Activated CD8-positive, alpha-beta memory T cell treated with anti-CD3 and anti-CD28 coated beads, Interleukin-2, amount 50 U/mL, for 1 hour (primary cell): Measurements from ENCODE around the gene SPZ1.
"Not testable (repeated sequence)": the region's sequence is repeated elsewhere in the genome, so short reads cannot be mapped to it uniquely, and the experiment has no call there.

ENCODE experiments used
- DNase-seq: peaks from one replicate; pipeline ENCODE4 v3.0.0-alpha.2; 2020; ENCODE audit errors: extremely low read depth

The SPZ1 gene

DNA sequence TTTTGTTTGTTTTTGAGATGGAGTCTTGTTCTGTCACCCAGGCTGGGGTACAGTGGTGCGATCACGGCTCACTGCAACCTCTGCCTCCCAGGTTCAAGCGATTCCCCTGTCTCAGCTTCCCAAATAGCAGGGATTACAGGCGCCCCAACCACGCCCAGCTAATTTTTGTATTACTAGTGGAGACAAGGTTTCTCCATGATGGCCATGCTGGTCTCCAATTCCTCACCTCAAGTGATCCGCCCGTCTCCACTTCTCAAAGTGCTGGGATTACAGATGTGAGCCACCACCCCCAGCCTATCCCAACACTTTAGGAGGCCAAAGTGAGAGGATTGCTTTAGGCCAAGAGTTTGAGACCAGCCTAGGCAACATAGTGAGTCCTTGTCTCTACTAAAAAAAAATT, 19.3 kb downstream of the SPZ1 start:
- no peak for DNase-seq

DNA sequence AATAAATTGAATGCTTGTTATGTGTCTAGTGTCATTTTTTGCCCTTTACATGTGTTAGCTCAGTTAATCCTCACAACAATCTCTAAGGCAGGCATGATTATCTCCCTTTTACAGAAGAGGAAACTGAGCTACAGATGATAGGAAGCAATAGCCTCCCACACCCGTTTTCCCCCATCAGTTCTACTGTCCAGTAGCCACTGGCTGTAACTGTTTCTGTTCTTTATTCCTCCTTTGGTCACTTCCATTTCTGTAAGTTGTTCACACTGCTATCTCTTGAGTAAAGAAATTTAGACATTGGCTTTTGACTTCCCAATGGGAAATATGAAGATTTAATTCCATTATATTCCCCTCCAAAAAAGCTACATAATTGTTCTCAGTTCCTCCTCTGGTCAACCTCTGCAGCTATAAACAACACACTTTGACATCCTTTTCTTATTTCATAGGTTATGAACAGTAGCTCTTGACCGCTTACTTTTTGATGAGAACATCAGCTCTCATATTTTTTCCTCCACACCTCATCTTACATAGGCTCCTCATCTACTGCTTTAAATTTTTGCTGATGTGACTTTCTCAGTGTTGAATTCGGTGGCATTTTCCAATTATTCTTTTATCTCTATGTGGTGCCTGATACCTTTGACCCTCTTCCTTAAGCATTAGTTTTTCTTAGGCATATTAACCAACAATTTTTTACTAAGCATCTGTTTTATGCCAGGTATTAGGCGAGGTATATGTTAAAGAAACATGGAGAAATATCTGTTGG, 21.4 kb downstream of the SPZ1 start:
- DNase-seq: no peak

DNA sequence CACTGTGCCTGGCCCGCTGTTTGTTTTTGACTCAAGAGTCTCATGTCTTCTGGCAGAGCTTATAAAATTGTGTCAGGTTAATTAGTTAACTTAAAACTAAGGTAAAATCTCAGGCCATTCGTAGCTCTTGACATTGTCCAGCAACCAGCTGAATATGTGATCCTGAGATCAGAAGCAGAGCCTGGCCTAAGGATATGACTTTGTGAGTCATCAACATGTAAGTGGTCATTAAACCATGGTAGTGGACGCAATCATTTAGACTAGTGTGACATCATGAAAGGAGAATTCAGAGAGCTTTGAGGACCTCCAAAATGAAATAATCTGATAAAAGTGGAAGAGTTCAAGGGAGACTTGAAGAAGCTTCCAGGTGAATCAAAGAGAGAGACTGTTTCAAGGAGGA, 23.3 kb downstream of the SPZ1 start:
- no peak for DNase-seq

DNA sequence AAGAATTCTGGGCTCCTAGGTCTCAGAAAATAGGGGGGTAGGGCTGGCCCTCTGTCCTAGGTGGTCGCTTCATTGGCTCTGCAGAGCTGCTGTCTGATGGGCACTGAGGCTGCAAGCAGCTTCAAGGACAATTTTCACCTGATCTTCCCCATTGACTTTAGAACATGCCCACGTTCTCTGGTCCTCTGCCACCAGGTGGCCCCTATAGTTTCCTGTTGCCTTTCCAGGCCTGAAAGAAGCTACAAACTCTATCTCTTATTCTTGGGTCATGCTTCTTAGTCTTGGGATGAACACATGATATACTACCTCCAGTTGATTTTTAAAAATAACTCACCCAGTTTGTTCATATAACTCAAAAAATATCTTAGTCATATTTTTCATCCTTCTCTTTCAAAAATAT, 26.3 kb downstream of the SPZ1 start:
- no peak for DNase-seq

DNA sequence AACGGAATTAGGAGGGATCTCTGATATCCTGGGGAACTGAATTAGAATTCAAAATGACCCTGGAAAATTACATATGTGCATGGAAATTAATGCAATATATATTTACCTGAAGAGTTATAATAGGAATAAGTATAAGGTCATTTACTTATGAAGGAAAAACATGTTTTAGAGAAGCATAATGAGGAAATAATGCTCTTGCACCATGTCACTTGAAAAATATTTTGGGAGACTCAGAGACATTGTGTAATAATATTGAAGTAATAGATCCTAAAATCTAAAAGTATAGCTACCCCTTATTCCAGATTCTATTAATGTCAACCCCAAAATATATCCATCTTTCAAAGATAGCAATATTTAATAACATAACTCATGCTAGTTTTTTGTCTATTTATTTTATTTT, 28.4 kb downstream of the SPZ1 start:
- no peak for DNase-seq

DNA sequence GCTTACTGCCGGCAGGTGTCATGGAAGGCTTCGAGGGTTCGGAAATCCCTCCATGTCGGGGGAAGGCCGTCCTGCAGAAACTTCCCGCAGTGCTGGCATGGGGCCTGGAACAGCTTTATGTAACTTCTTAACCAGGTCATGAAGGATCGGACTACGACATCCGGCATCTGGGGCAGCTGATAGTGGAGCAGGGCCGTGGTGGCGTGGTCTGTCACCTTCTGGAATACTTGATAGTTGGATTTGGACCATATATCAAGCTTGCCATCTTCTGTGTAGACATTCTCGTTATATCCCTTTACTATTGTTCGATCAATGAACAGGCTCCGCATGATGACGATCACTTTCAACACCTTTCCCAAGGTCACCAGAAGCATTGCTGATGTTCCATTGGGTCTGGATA, 31.2 kb downstream of the SPZ1 start:
- not testable (repeated sequence) for DNase-seq

DNA sequence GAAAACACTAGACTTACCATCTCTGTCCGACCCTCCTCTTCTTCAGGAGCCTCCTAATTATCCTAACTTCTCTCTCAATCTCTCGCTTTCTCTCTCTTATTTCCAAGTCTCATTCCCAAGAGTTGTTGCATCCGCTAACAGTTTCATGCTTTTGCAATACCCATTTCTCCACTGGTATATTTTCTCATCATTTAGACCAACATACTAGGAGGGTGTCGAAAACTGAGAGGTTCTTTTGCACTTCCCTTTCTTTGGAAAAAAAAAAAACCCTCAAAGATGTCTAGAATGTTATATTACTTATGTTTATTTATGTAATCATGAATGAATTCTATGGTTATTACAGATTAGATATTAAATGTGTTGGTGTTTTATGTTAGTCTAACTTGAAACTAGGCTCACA, 35.9 kb downstream of the SPZ1 start:
- no peak for DNase-seq

DNA sequence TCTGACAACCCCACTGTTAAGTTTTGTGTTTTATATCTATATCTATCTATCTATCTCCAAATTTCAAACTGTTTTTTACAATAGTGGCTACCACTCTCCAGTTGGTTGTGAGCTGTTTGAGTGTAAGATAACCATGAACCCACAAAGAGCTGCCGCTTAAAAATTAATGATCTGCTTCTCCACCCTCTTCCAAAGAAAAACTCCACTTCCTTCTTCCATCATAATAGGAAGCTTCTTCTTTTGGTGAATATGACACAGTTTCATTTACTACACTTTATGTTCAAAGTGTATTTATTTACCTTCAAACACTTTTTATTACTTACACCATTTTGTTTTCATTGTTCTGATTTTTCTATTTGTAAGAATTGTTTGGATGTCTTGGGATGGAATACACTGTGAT, 37.9 kb downstream of the SPZ1 start:
- no peak for DNase-seq

DNA sequence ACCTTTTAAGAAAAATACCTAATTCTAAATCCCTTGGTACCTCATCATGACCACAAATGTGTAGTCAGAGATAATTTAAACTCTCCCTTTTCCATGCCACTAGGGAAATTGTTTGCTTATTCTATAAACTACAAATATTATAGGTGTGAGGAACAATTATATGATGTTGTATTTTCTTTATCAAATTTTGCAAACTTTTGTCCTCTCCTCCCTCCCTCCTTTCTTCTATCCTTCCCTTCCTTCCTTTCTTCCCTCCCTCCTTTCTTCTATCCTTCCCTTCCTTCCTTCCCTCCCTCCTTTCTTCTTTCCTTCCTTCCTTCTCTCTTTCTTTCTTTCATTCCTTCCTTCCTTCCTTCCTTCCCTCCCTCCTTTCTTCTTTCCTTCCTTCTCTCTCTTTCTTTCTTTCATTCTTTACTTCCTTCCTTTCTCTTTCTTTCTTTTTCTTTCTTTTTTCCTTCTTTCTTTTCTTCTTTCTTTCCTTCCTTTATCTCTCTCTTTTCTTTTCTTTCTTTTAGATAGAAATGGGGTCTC, 41.2 kb downstream of the SPZ1 start:
- DNase-seq: no peak

DNA sequence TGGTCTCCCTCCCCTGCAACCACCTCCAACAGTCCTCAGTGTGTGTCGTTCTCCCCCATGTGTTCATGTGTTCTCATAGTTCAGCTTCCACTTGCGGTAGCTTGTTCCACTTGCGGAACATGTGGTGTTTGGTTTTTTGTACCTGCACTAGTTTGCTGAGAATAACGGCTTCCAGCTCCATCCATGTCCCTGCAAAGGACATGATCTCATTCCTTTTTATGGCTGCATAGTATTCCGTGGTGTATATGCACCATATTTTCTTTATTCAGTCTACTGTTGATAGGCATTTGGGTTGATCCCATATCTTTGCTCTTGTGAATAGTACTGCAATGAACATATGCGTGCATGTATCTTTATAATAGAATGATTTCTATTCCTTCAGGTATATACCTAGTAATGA, 45.1 kb downstream of the SPZ1 start:
- no peak for DNase-seq

DNA sequence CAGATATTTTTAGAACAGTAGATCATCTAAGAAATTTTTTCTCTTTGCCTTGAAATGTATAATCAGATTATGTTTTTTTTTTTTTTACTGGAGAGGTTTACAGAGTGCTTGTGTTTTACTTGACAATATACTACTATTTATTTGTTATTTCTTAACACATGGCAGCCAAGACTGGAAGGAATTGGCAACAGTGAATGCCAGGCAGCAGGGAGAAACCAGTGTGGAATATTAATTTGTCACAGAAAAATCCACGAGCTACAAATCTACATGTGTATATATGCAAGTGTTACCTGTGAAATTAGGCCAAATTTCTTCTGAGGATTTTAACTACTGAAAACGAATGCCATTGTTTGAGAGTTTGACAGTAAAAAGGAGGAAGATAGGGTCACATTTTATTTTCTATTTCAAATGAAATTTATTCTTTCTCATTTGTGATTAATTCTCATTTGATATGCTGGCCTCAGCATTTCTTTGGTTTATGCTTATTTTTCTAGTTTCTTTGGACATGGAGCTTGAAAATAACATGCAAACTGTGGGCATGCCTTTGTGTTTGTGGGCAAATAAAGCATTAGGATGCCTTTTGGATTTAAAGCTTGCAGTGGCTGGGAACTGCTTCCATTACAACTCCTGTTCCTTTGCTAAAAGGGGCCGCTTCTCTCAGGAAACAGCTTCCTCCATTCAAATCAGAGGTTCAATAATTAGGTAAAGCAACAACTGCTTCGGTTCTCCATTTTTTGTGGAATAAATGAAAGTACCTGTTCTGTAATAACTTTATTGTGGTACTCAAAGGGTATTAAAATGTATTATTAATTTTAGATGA, 49.1 kb downstream of the SPZ1 start:
- DNase-seq: no peak

DNA sequence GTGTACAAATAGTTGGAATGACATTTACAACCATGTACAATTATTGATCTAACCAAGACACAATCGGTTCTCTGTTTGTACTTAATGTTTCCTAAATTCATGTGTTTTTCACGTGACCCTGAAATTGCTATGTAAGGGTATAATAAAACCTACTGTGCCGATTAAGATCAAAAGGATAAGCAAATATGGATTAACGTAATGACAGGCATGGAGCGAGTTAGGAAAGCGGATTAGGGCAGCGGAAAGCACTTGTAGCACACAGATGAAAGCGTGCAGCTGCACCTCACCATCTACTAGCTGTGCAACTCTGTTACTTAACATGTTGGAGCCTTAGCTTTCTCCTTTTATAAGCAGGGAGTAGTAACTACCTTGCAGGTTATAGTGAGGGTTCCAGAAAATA, 49.7 kb downstream of the SPZ1 start:
- DNase-seq: no peak

DNA sequence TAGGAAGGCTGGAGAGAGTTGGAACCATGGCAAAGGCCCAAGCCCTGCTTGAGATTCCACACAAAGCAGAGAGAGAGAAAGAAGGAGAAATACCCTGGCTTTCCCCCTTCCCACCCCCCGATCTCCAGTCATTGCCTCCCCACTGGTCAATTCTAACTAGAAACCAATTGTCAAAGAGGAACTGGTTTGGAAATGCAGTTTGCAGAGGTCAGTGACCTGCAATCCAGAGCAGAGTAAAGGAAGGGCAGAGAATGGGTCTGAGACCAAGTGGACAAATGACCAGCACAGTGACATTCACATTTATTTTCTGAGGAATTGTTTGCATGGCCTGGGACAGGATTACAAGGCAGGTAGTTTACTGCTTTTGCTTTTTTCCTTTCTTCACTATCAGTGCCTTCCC, 50.6 kb downstream of the SPZ1 start:
- DNase-seq: no peak
